ENCODE measurements around the gene NSFL1C.

DNA sequence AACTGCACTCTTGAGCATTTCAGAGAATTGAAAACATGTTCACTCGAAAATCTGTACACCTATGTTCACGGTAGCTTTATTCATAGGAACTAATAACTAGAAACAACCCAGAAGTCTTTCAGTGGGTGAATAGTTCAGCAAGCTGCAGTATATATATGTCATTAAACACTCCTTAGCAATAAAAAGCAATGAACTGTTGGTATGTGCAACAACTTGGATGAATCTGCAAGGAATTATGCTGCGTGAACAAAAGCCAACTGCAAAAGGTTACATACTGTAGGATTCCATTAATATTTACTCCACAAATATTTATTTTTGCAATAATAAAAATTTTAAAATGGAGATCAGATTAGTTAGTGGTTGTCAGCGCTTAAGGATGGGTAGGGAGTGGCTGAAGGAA lies 51.7 kb downstream of the NSFL1C start:
- TF ChIP-seq, protein P1, sequence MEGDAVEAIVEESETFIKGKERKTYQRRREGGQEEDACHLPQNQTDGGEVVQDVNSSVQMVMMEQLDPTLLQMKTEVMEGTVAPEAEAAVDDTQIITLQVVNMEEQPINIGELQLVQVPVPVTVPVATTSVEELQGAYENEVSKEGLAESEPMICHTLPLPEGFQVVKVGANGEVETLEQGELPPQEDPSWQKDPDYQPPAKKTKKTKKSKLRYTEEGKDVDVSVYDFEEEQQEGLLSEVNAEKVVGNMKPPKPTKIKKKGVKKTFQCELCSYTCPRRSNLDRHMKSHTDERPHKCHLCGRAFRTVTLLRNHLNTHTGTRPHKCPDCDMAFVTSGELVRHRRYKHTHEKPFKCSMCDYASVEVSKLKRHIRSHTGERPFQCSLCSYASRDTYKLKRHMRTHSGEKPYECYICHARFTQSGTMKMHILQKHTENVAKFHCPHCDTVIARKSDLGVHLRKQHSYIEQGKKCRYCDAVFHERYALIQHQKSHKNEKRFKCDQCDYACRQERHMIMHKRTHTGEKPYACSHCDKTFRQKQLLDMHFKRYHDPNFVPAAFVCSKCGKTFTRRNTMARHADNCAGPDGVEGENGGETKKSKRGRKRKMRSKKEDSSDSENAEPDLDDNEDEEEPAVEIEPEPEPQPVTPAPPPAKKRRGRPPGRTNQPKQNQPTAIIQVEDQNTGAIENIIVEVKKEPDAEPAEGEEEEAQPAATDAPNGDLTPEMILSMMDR (IDR thresholded peaks at IDR 0.05; ENCODE audit: poor library complexity), result no peak
- no peak for TF ChIP-seq EZH2phosphoT487 (IDR thresholded peaks at IDR 0.05; ENCODE audit: low read depth, severe bottlenecking, unreplicated experiment)

All from hepatocyte (in vitro differentiated cells).